WI38 (cell line): Measurements from ENCODE around the gene CCDC116.
"Not testable (repeated sequence)": the region's sequence is repeated elsewhere in the genome, so short reads cannot be mapped to it uniquely, and the experiment has no call there.

Source experiments
- H3K4me3 ChIP-seq: 2 replicates; pipeline ENCODE4 v1.5.1; 2011; ENCODE audit warnings: low read depth, mild to moderate bottlenecking, control low read depth, low read length
- CTCF ChIP-seq: IDR thresholded peaks from 2 replicates; pipeline ENCODE4 v1.5.1; 2012; ENCODE audit warnings: low read depth, mild to moderate bottlenecking, control low read depth, low read length

CCDC116 gene

GRCh38 chr22:21602579-21602978, 30.0 kb upstream of the CCDC116 start:
- no peak for TF ChIP-seq CTCF
- H3K4me3 ChIP-seq, result no peak overlapping the region

- TF ChIP-seq CTCF, result no peak
- H3K4me3 ChIP-seq, result no peak overlapping the region
Measured at GRCh38 chr22:21603973-21604372, 28.6 kb upstream of the CCDC116 start.

GRCh38 chr22:21605887-21606564, 26.5 kb upstream of the CCDC116 start:
- H3K4me3 ChIP-seq, result no peak overlapping the region
- no peak for TF ChIP-seq CTCF

- H3K4me3 ChIP-seq, result no peak overlapping the region
- no peak for TF ChIP-seq CTCF
Measured at GRCh38 chr22:21606775-21607174, 25.8 kb upstream of the CCDC116 start.

GRCh38 chr22:21609556-21610157, 22.9 kb upstream of the CCDC116 start:
- not testable (repeated sequence) for H3K4me3 ChIP-seq

- no peak overlapping the region for H3K4me3 ChIP-seq
- no peak for TF ChIP-seq CTCF
Measured at GRCh38 chr22:21611210-21611977, 21.2 kb upstream of the CCDC116 start.

GRCh38 chr22:21612858-21613257, 19.7 kb upstream of the CCDC116 start:
- TF ChIP-seq CTCF, result no peak
- H3K4me3 ChIP-seq, result no peak overlapping the region
